PFSK-1 (cell line): ENCODE measurements around the gene RCC1. TPM values are rescaled to one million over a fixed set of nuclear protein-coding genes. Genes with fewer than 3 reads are reported as not detected.
A peak's percentile ranks its signal among the peaks of the same experiment; 100 is the strongest.

Experiments used
- FOXP2 ChIP-seq: optimal IDR thresholded peaks from 2 replicates; pipeline ENCODE3; 2011; ENCODE audit warnings: borderline replicate concordance, control low read depth, inconsistent platforms; ENCODE audit not compliant: insufficient read depth; ENCODE audit errors: extremely low read length, extremely low read depth
- POLR2AphosphoS5 ChIP-seq: IDR thresholded peaks from 2 replicates; pipeline ENCODE4 v1.6.1; 2012; ENCODE audit warnings: low read depth, mild to moderate bottlenecking, control low read depth, low read length, moderate library complexity
- REST ChIP-seq, 2 experiments: IDR thresholded peaks; 2 replicates each; pipeline versions ENCODE4 v1.6.1 to v1.8.0; 2011 to 2012; ENCODE audit warnings: low read depth in 2 of 2, low read length in 2 of 2, control low read depth in 1 of 2, inconsistent platforms in 1 of 2, mild to moderate bottlenecking in 1 of 2, moderate library complexity in 1 of 2; ENCODE audit not compliant: insufficient read depth in 1 of 2
- SIN3A ChIP-seq: IDR thresholded peaks from 2 replicates; pipeline ENCODE4 v1.6.1; 2012; ENCODE audit warnings: mild to moderate bottlenecking, low read length, moderate library complexity, borderline replicate concordance; ENCODE audit not compliant: insufficient read depth
- TAF1 ChIP-seq: IDR thresholded peaks from 2 replicates; pipeline ENCODE4 v1.6.1; 2012; ENCODE audit warnings: low read length, control low read depth, borderline replicate concordance; ENCODE audit not compliant: insufficient read depth
- polyA plus RNA-seq: library from polyadenylated mRNA; unstranded; fragments of >200 nt; gene quantifications from one replicate; pipeline ENCODE4 v1.2.1, GENCODE V29; 2012; ENCODE audit warnings: low read depth, missing spikeins; ENCODE audit not compliant: insufficient read length

Gene RCC1, protein sequence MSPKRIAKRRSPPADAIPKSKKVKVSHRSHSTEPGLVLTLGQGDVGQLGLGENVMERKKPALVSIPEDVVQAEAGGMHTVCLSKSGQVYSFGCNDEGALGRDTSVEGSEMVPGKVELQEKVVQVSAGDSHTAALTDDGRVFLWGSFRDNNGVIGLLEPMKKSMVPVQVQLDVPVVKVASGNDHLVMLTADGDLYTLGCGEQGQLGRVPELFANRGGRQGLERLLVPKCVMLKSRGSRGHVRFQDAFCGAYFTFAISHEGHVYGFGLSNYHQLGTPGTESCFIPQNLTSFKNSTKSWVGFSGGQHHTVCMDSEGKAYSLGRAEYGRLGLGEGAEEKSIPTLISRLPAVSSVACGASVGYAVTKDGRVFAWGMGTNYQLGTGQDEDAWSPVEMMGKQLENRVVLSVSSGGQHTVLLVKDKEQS
- polyA plus RNA-seq: 126 TPM

- TF ChIP-seq REST (IDR thresholded peaks at IDR 0.05; ENCODE audit: insufficient read depth in 1 of 2, low read depth in 2 of 2, low read length in 2 of 2) (peak; percentile 19 to 72; a peak in 3 of 4 replicates), FOXP2 (no peak), TAF1 (peak; percentile 100), SIN3A (peak; percentile 71; the same call in 1 of the 2 replicates), POLR2AphosphoS5 (peak; percentile 100)
Measured at GRCh38 chr1:28505406-28506187, at the start of gene RCC1. Gene RCC1, plus strand, starts transcription at chr1:28506043. Its CDS starts 23,824 bp downstream, at chr1:28529867.

DNA sequence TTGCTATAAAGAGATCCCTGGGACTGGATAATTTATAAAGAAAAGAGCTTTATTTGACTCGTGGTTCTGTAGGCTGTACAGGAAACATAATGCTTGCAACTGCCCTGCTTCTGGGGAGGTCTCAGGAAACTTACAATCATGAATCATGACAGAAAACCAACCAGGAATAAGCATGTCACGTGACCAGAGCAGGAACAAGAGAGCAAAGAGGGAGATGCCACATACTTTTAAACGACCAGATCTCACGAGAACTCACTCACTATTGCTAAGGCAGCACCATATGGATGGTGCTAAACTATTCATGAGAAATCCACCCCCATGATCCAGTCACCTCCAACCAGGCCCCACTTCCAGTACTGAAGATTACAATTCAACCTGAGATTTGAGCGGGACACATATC, 49.8 kb upstream of the RCC1 start:
- no peak for TF ChIP-seq FOXP2
- peak; percentile 54 for TF ChIP-seq POLR2AphosphoS5

- no peak for TF ChIP-seq TAF1
- TF ChIP-seq FOXP2: no peak
- TF ChIP-seq REST (IDR thresholded peaks at IDR 0.05; ENCODE audit: insufficient read depth in 1 of 2, low read depth in 2 of 2, low read length in 2 of 2): no peak
- TF ChIP-seq POLR2AphosphoS5: no peak
- no peak for TF ChIP-seq SIN3A
Measured at GRCh38 chr1:28457678-28458077, 48.2 kb upstream of the RCC1 start.

DNA sequence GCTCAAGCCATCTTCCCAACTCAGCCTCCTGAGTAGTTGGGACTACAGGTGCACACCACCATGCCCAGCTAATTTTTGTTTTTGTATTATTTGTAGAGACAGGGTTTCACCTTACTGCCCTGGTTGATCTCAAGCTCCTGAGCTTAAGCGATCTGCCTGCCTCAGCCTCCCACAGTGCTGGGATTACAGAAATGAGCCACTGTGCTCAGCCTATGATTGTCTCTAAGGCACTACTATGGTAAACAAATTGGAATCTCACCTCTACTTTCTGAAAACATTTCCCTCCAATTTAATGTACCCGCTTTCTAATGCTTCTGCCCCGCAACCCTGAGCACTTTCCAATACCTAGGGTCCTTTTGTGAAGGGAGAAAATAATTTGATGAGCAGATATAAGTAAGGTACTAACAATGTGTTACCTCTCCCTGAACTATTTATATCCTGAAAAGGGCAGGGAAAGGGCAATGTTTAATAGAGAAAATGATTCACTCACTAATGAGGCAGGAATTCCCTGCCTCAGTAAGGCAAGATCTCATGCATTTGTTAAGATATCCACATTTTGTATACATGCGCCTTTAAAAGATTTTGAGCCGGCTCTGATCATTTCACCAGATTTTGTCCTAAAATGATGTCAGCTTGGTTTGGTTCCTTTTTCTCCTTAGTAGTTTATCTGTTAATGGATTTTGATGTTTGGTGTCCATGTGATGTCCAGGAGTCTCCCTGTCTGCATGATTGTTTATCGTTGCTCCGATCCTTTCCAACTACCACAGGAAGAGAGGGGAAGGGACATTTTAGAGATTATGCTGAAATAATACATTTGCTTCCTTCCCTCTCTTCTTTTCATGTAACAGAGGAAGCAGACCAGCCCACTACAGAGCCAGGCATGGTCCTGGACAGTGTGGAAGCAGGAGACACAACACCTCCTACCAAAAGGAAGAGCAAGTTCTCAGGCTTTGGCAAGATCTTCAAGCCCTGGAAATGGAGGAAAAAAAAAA, 47.3 kb upstream of the RCC1 start:
- no peak for TF ChIP-seq POLR2AphosphoS5
- TF ChIP-seq TAF1: no peak
- TF ChIP-seq REST (IDR thresholded peaks at IDR 0.05; ENCODE audit: insufficient read depth in 1 of 2, low read depth in 2 of 2, low read length in 2 of 2): no peak

GRCh38 chr1:28466226-28466778, 39.5 kb upstream of the RCC1 start:
- no peak for TF ChIP-seq REST (IDR thresholded peaks at IDR 0.05; ENCODE audit: insufficient read depth in 1 of 2, low read depth in 2 of 2, low read length in 2 of 2)
- no peak for TF ChIP-seq SIN3A
- TF ChIP-seq POLR2AphosphoS5: no peak
- TF ChIP-seq TAF1: no peak
- TF ChIP-seq FOXP2: no peak
